Immature natural killer cell (primary cell): ENCODE results near the gene LRRC15. TPM values are rescaled to one million over a fixed set of nuclear protein-coding genes. Genes with fewer than 3 reads are reported as not detected.

Experiments used
- DNase-seq, 3 donors: peaks; one replicate each; pipeline ENCODE4 v3.0.0; 2022; ENCODE audit warnings: mixed read lengths in 1 of 3
- H3K27ac Mint-ChIP-seq, 6 donors: one replicate each; pipeline ENCODE4 v1.8.0; 2020; ENCODE audit warnings: mixed read lengths in 6 of 6, mild to moderate bottlenecking in 5 of 6, inconsistent platforms in 4 of 6, moderate library complexity in 3 of 6
- H3K27me3 Mint-ChIP-seq, 3 donors: one replicate each; pipeline ENCODE4 v1.8.0; 2020 to 2021; ENCODE audit warnings: low read depth in 3 of 3, mild to moderate bottlenecking in 3 of 3, mixed read lengths in 3 of 3, moderate library complexity in 3 of 3, inconsistent platforms in 1 of 3
- H3K36me3 Mint-ChIP-seq, 3 donors: one replicate each; pipeline ENCODE4 v1.8.0; 2020; ENCODE audit warnings: mixed read lengths in 3 of 3, inconsistent platforms in 2 of 3, mild to moderate bottlenecking in 2 of 3
- H3K4me1 Mint-ChIP-seq, 2 donors: one replicate each; pipeline ENCODE4 v1.8.0; 2020; ENCODE audit warnings: inconsistent platforms in 2 of 2, mild to moderate bottlenecking in 2 of 2, mixed read lengths in 2 of 2, moderate library complexity in 1 of 2
- H3K4me3 Mint-ChIP-seq, 5 donors: one replicate each; pipeline ENCODE4 v1.8.0; 2020; ENCODE audit warnings: mild to moderate bottlenecking in 5 of 5, mixed read lengths in 5 of 5, inconsistent platforms in 3 of 5, moderate library complexity in 3 of 5
- H3K9me3 Mint-ChIP-seq, 6 donors: one replicate each; pipeline ENCODE4 v1.8.0; 2020; ENCODE audit warnings: mild to moderate bottlenecking in 6 of 6, mixed read lengths in 6 of 6, inconsistent platforms in 4 of 6, moderate library complexity in 3 of 6
- polyA plus RNA-seq, 3 donors: library from polyadenylated mRNA; unstranded; fragments of 300-500 nt; fragmentation: Illumina TruSeq; gene quantifications; one replicate each; pipeline ENCODE4 v1.2.3, GENCODE V29; 2021

LRRC15 gene
- polyA plus RNA-seq, 3 donors from 2014 or later, result not detected

- H3K27me3 Mint-ChIP-seq, result peaks cover 3 to 19% (median 12%) of the 10 kb centered on the region in 3 donors
Measured at GRCh38 chr3:194311000-194311399, 58.5 kb downstream of the LRRC15 start.

GRCh38 chr3:194310060-194310835, 59.3 kb downstream of the LRRC15 start:
- Mint-ChIP-seq H3K9me3 (no peaks in the 10 kb centered on the region), H3K4me1 (peaks cover 5 to 29% of the 10 kb centered on the region in 2 donors), H3K4me3 (no peak overlapping the region), H3K27me3 (peaks cover 3 to 21% (median 11%) of the 10 kb centered on the region in 3 donors), H3K36me3 (no peaks in the 10 kb centered on the region), H3K27ac (no peak overlapping the region)
- DNase-seq, result no peak

More at GRCh38 chr3:194311000-194311399, 58.5 kb downstream of the LRRC15 start:
- Mint-ChIP-seq H3K27ac (peak overlapping the region in 1 of 6 donors; percentile 12), H3K4me1 (peaks cover 10 to 25% of the 10 kb centered on the region in 2 donors), H3K4me3 (no peak overlapping the region), H3K36me3 (no peaks in the 10 kb centered on the region), H3K9me3 (no peaks in the 10 kb centered on the region)
- no peak for DNase-seq

GRCh38 chr3:194308601-194309449, 60.7 kb downstream of the LRRC15 start:
- Mint-ChIP-seq H3K36me3 (no peaks in the 10 kb centered on the region), H3K4me1 (peaks cover 0 to 33% of the 10 kb centered on the region in 2 donors), H3K27ac (no peak overlapping the region), H3K4me3 (no peak overlapping the region), H3K9me3 (peaks cover 0 to 3% (median 0%) of the 10 kb centered on the region in 6 donors), H3K27me3 (peaks cover 7 to 14% (median 11%) of the 10 kb centered on the region in 3 donors)
- DNase-seq, result no peak

GRCh38 chr3:194307849-194308248, 61.7 kb downstream of the LRRC15 start:
- DNase-seq, result no peak
- H3K36me3 Mint-ChIP-seq, result no peaks in the 10 kb centered on the region
- peaks cover 0 to 3% (median 0%) of the 10 kb centered on the region in 6 donors for H3K9me3 Mint-ChIP-seq
- H3K4me3 Mint-ChIP-seq, result no peak overlapping the region
- peaks cover 0 to 33% of the 10 kb centered on the region in 2 donors for H3K4me1 Mint-ChIP-seq
- H3K27ac Mint-ChIP-seq, result no peak overlapping the region
- peaks cover 7 to 14% (median 8%) of the 10 kb centered on the region in 3 donors for H3K27me3 Mint-ChIP-seq

- Mint-ChIP-seq H3K4me1 (peaks cover 0 to 33% of the 10 kb centered on the region in 2 donors), H3K9me3 (peaks cover 0 to 3% (median 0%) of the 10 kb centered on the region in 6 donors), H3K27ac (no peak overlapping the region), H3K27me3 (peaks cover 5 to 14% (median 6%) of the 10 kb centered on the region in 3 donors), H3K4me3 (peak overlapping the region; percentile 52 to 82 (median 67)), H3K36me3 (no peaks in the 10 kb centered on the region)
- DNase-seq, result no peak
Measured at GRCh38 chr3:194306771-194307640, 62.5 kb downstream of the LRRC15 start.

- peaks cover 0 to 3% (median 0%) of the 10 kb centered on the region in 6 donors for H3K9me3 Mint-ChIP-seq
- no peak overlapping the region for H3K27ac Mint-ChIP-seq
- H3K4me3 Mint-ChIP-seq, result peak overlapping the region; percentile 52 to 82 (median 67)
- peak; percentile 53 to 58 (median 57) for DNase-seq
- H3K27me3 Mint-ChIP-seq, result peaks cover 4 to 18% (median 5%) of the 10 kb centered on the region in 3 donors
- peaks cover under 1 to 33% of the 10 kb centered on the region in 2 donors for H3K4me1 Mint-ChIP-seq
- no peaks in the 10 kb centered on the region for H3K36me3 Mint-ChIP-seq
Measured at GRCh38 chr3:194306109-194306686, 63.3 kb downstream of the LRRC15 start.

GRCh38 chr3:194305356-194306108, 64.0 kb downstream of the LRRC15 start:
- no peak overlapping the region for H3K27ac Mint-ChIP-seq

More at GRCh38 chr3:194305356-194306108, 64.0 kb downstream of the LRRC15 start:
- no peak for DNase-seq
- no peaks in the 10 kb centered on the region for H3K36me3 Mint-ChIP-seq
- peaks cover 4 to 16% (median 7%) of the 10 kb centered on the region in 3 donors for H3K27me3 Mint-ChIP-seq
- H3K9me3 Mint-ChIP-seq, result peaks cover 0 to 3% (median 0%) of the 10 kb centered on the region in 6 donors
- H3K4me3 Mint-ChIP-seq, result peak overlapping the region in 4 of 5 donors; percentile 26 to 82 (median 72)
- H3K4me1 Mint-ChIP-seq, result peaks cover 7 to 37% of the 10 kb centered on the region in 2 donors

Other genes starting within 250 kb of the LRRC15 start
- gene HES1, start 233.6 kb downstream of the LRRC15 start, polyA plus RNA-seq, result not detected
- not detected for gene CPN2, start 18.4 kb downstream of the LRRC15 start, polyA plus RNA-seq
- under 1 TPM in 2 of 3 donors, not detected in 1; 0.20 to 0.37 TPM for gene GP5, start 29.5 kb upstream of the LRRC15 start, polyA plus RNA-seq
- 1 to 10 TPM; 5.2 to 8.5 (median 7.3) TPM for gene ATP13A3, start 117.3 kb upstream of the LRRC15 start, polyA plus RNA-seq